Stimulated activated CD8-positive, alpha-beta memory T cell treated with anti-CD3 and anti-CD28 coated beads, Interleukin-12 subunit alpha, Interleukin-12 subunit beta, amount 100 ng/mL, for 24 hours (primary cell): ENCODE results near the gene NEDD4L.
"Not testable (repeated sequence)": the region's sequence is repeated elsewhere in the genome, so short reads cannot be mapped to it uniquely, and the experiment has no call there.

Experiments used
- DNase-seq: peaks from one replicate; pipeline ENCODE4 v3.0.0-alpha.2; 2020; ENCODE audit errors: extremely low read depth

NEDD4L gene

GRCh38 chr18:58043491-58044369 lies at the start of gene NEDD4L:
NEDD4L (plus strand) TSS chr18:58044226; CDS start chr18:58044661, 435 bp downstream.
- DNase-seq, result peak; percentile 55

- DNase-seq, result no peak
Observed at GRCh38 chr18:57995331-57995730, 48.7 kb upstream of the NEDD4L start.

GRCh38 chr18:57996894-57997293 lies 47.1 kb upstream of the NEDD4L start:
- not testable (repeated sequence) for DNase-seq

GRCh38 chr18:57997820-57998219 lies 46.2 kb upstream of the NEDD4L start:
- DNase-seq, result no peak

GRCh38 chr18:57998461-57998860 lies 45.6 kb upstream of the NEDD4L start:
- DNase-seq, result no peak

- no peak for DNase-seq
Observed at GRCh38 chr18:58004317-58004716, 39.7 kb upstream of the NEDD4L start.

- DNase-seq, result no peak
Observed at GRCh38 chr18:58005011-58005410, 39.0 kb upstream of the NEDD4L start.

GRCh38 chr18:58005885-58006523 lies 38.0 kb upstream of the NEDD4L start:
- DNase-seq, result no peak

- DNase-seq, result no peak
Observed at GRCh38 chr18:58009166-58009565, 34.9 kb upstream of the NEDD4L start.

GRCh38 chr18:58010265-58010664 lies 33.8 kb upstream of the NEDD4L start:
- DNase-seq, result no peak

- DNase-seq, result no peak
Observed at GRCh38 chr18:58012356-58012755, 31.7 kb upstream of the NEDD4L start.

- no peak for DNase-seq
Observed at GRCh38 chr18:58013241-58014211, 30.5 kb upstream of the NEDD4L start.

- DNase-seq, result no peak
Observed at GRCh38 chr18:58015065-58015780, 28.8 kb upstream of the NEDD4L start.

- DNase-seq, result no peak
Observed at GRCh38 chr18:58017267-58017666, 26.8 kb upstream of the NEDD4L start.

GRCh38 chr18:58020567-58021107 lies 23.4 kb upstream of the NEDD4L start:
- no peak for DNase-seq

GRCh38 chr18:58021504-58021903 lies 22.5 kb upstream of the NEDD4L start:
- no peak for DNase-seq

- no peak for DNase-seq
Observed at GRCh38 chr18:58023108-58023507, 20.9 kb upstream of the NEDD4L start.

GRCh38 chr18:58024139-58024538 lies 19.9 kb upstream of the NEDD4L start:
- DNase-seq, result no peak

- no peak for DNase-seq
Observed at GRCh38 chr18:58025205-58025604, 18.8 kb upstream of the NEDD4L start.

GRCh38 chr18:58025733-58026132 lies 18.3 kb upstream of the NEDD4L start:
- no peak for DNase-seq

- no peak for DNase-seq
Observed at GRCh38 chr18:58026395-58026794, 17.6 kb upstream of the NEDD4L start.
